Glutamatergic neuron (in vitro differentiated cells): Measurements from ENCODE around the gene OR10A6. TPM values are rescaled to one million over a fixed set of nuclear protein-coding genes. Genes with fewer than 3 reads are reported as not detected.

Source experiments
- DNase-seq: peaks from one replicate; pipeline ENCODE4 v3.0.0; 2022
- H3K27ac Mint-ChIP-seq: one replicate; pipeline ENCODE4 v1.8.0; 2020; ENCODE audit warnings: mild to moderate bottlenecking, mixed read lengths, inconsistent platforms; ENCODE audit not compliant: unreplicated experiment
- H3K27me3 Mint-ChIP-seq: one replicate; pipeline ENCODE4 v1.8.0; 2020; ENCODE audit warnings: mild to moderate bottlenecking, moderate library complexity, mixed read lengths, inconsistent platforms; ENCODE audit not compliant: unreplicated experiment
- H3K36me3 Mint-ChIP-seq: one replicate; pipeline ENCODE4 v1.8.0; 2020; ENCODE audit warnings: mild to moderate bottlenecking, mixed read lengths, inconsistent platforms; ENCODE audit not compliant: unreplicated experiment
- H3K4me1 Mint-ChIP-seq: one replicate; pipeline ENCODE4 v1.8.0; 2020; ENCODE audit warnings: mild to moderate bottlenecking, low read depth, mixed read lengths, inconsistent platforms; ENCODE audit not compliant: unreplicated experiment
- H3K4me3 Mint-ChIP-seq: one replicate; pipeline ENCODE4 v1.8.0; 2020; ENCODE audit warnings: mild to moderate bottlenecking, mixed read lengths, inconsistent platforms; ENCODE audit not compliant: unreplicated experiment
- H3K9me3 Mint-ChIP-seq: one replicate; pipeline ENCODE4 v1.8.0; 2020; ENCODE audit warnings: mild to moderate bottlenecking, moderate library complexity, mixed read lengths, inconsistent platforms; ENCODE audit not compliant: unreplicated experiment
- total RNA-seq: library from RNA; stranded (reverse); fragmentation: NEBNext Ultra II Directional; extraction: Animal tissue kit (Norgen Biotek cat#: 25700); gene quantifications from one replicate; pipeline ENCODE4 v1.2.1, GENCODE V29; 2021; ENCODE audit not compliant: unreplicated experiment
- TF ChIP-seq, protein P1 (sequence below): fragments of 200-600 bp; sonication (generic); IDR thresholded peaks from one replicate; pipeline ENCODE4 v1.5.0; 2021; ENCODE audit not compliant: partially characterized antibody, unreplicated experiment

The OR10A6 gene
- total RNA-seq, 1 donor from 2014 or later = not detected

- no peaks in the 10 kb centered on the region for H3K4me1 Mint-ChIP-seq
- H3K4me3 Mint-ChIP-seq = no peak overlapping the region
- no peaks in the 10 kb centered on the region for H3K36me3 Mint-ChIP-seq
- TF ChIP-seq, protein P1, sequence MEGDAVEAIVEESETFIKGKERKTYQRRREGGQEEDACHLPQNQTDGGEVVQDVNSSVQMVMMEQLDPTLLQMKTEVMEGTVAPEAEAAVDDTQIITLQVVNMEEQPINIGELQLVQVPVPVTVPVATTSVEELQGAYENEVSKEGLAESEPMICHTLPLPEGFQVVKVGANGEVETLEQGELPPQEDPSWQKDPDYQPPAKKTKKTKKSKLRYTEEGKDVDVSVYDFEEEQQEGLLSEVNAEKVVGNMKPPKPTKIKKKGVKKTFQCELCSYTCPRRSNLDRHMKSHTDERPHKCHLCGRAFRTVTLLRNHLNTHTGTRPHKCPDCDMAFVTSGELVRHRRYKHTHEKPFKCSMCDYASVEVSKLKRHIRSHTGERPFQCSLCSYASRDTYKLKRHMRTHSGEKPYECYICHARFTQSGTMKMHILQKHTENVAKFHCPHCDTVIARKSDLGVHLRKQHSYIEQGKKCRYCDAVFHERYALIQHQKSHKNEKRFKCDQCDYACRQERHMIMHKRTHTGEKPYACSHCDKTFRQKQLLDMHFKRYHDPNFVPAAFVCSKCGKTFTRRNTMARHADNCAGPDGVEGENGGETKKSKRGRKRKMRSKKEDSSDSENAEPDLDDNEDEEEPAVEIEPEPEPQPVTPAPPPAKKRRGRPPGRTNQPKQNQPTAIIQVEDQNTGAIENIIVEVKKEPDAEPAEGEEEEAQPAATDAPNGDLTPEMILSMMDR = no peak
- no peak overlapping the region for H3K27ac Mint-ChIP-seq
- peaks cover 2% of the 10 kb centered on the region for H3K27me3 Mint-ChIP-seq
- no peaks in the 10 kb centered on the region for H3K9me3 Mint-ChIP-seq
- DNase-seq = no peak
Observed at GRCh38 chr11:7906481-7906880, 24.6 kb downstream of the OR10A6 start.

DNA sequence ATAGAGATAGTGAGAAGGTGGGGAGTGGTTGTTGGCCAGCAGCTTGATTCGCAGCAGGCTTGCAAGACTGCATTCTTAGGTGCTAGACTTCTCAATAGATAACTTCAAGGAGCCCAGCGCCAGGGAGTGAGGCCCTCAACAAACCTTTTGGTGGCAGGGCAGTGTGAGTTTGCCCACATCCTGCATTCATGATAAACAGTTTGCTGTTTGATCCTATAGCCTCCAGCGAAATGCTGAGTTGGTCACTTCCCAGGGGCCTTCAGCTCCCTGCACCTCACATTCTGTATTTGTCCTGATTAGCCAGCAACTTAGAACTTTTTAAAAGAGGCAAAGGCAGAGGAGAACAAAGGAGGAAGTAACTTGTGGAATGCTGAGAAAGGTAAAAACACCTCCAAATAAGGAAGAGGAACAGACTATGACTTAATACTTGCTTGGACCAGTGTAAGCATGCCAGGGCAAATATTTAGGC lies 25.1 kb downstream of the OR10A6 start:
- TF ChIP-seq, protein P1 = no peak
- H3K4me3 Mint-ChIP-seq = no peak overlapping the region
- no peaks in the 10 kb centered on the region for H3K4me1 Mint-ChIP-seq

GRCh38 chr11:7905549-7905948 lies 25.5 kb downstream of the OR10A6 start:
- H3K27ac Mint-ChIP-seq = no peak overlapping the region
- H3K9me3 Mint-ChIP-seq = no peaks in the 10 kb centered on the region
- no peak overlapping the region for H3K4me3 Mint-ChIP-seq
- H3K36me3 Mint-ChIP-seq = no peaks in the 10 kb centered on the region
- H3K4me1 Mint-ChIP-seq = no peaks in the 10 kb centered on the region
- peaks cover 2% of the 10 kb centered on the region for H3K27me3 Mint-ChIP-seq
- TF ChIP-seq, protein P1 = no peak
- DNase-seq = no peak

More for the DNA sequence above, 25.1 kb downstream of the OR10A6 start:
- Mint-ChIP-seq H3K27me3 (peaks cover 2% of the 10 kb centered on the region), H3K9me3 (no peaks in the 10 kb centered on the region), H3K27ac (no peak overlapping the region), H3K36me3 (no peaks in the 10 kb centered on the region)
- DNase-seq = no peak

- Mint-ChIP-seq H3K36me3 (no peaks in the 10 kb centered on the region), H3K4me1 (no peaks in the 10 kb centered on the region), H3K9me3 (no peaks in the 10 kb centered on the region), H3K27me3 (peaks cover 2% of the 10 kb centered on the region), H3K4me3 (no peak overlapping the region), H3K27ac (no peak overlapping the region)
- TF ChIP-seq, protein P1 = no peak
- DNase-seq = no peak
Observed at GRCh38 chr11:7904917-7905316, 26.2 kb downstream of the OR10A6 start.

DNA sequence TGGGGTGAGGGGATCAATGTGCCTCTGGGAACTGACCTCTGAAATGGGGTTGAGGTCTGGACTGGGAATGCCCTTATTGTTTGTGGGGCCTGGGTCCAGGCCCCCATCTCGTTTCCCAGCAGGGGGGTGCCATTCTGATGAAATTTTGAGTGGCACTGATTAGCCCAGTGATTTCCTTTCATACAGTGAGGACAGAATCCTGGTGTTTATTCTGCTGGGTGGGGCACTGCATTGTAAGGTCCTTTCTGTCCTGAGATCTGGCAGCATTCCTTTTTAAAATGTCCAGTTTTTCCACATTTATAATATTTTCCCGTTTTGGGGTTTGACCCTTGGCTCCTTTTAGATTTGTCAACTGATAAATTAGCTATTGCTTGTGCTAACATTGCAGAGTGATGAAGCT lies 27.1 kb downstream of the OR10A6 start:
- no peaks in the 10 kb centered on the region for H3K36me3 Mint-ChIP-seq
- H3K9me3 Mint-ChIP-seq = no peaks in the 10 kb centered on the region
- no peak overlapping the region for H3K4me3 Mint-ChIP-seq
- TF ChIP-seq, protein P1 = no peak
- no peak overlapping the region for H3K27ac Mint-ChIP-seq
- DNase-seq = no peak
- H3K27me3 Mint-ChIP-seq = peaks cover 2% of the 10 kb centered on the region
- H3K4me1 Mint-ChIP-seq = no peaks in the 10 kb centered on the region
